NCI-H146 (cell line): Measurements from ENCODE around the gene ACO2.

Source experiments
- DNase-seq: peaks from one replicate; lab custom pipeline; 2025; lab: John Stamatoyannopoulos, UW

Gene ACO2

DNA sequence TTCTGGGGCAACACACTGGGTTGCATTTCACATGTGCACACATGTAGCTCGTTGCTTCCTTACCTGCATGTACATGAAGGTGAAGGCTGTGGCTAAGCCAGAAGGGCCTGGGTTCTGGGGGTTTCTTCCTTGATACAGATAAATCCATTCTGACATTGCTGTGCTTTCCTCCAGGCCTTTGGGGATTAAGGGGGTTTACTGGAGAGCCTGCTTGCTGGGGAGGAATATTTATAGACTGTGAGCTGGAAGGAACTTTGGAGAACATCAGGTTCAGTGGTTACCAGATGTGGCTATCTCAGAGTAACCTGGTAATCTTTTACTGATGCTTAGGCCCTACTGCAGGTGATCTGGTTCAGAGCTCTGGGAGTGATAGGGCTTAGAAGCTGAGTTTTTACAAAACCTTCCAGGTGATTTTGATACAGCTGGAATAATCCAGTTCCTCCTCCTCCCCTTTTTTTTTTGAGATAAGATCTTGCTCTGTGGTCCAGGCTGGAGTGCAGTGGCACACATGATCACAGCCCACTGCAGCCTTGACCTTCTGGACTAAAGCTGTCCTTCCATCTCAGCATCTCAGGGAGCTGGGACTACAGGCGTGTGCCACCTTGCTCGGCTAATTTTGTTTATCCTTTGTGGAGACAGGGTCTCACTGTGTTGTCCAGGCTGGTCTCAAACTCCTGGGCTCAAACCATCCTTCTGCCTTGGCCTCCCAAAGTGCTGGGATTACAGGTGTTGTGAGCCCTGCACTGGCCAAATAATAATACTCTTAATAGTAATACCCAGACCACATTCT, 19.9 kb downstream of the ACO2 start:
- DNase-seq = no peak

GRCh38 chr22:41491374-41492100, 22.6 kb downstream of the ACO2 start:
- DNase-seq = no peak

- no peak for DNase-seq
Measured at GRCh38 chr22:41498303-41498835, 29.5 kb downstream of the ACO2 start.

DNA sequence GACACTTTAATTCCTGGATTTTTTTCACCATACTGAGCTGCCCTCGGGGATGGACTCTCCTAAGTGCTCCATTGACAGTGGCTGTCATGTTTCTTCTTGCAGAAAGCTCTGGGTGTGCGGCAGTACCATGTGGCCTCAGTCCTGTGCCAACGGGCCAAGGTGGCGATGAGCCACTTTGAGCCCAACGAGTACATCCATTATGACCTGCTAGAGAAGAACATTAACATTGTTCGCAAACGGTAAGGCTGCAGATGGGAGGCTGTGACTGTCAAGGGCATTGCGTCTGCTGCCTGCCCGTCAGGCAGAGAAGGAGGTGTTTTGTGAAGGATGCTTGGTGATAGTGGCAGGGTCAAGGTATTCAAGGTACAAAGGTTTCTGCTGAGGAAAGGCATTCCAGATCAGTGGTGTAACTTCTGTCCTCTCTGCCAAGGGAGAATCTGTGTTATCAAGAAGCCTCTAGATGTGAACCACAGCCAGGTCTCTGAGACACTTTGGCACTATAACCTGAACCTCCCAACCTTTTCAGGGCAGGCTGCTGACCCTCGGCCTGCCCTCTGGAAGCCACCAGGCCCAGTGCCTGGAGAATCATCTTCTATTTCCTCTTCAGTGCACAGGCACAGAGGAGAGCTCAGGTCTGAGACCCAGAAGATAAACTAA, 30.8 kb downstream of the ACO2 start:
- DNase-seq = no peak

DNA sequence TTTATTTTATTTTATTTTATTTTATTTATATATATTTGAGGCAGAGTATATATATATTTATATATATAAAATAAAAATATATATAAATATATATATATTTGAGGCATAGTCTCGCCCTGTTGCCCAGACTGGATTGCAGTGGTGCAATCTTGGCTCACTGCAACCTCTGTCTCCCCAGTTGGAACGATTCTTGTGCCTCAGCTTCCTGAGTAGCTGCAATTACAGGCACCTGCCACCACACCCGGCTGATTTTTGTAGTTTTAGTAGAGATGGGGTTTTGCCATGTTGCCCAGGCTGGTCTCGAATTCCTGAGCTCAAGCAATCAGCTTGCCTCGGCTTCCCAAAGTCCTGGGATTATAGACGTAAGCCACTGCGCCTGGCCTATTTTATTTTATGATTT, 31.4 kb downstream of the ACO2 start:
- DNase-seq = no peak

DNA sequence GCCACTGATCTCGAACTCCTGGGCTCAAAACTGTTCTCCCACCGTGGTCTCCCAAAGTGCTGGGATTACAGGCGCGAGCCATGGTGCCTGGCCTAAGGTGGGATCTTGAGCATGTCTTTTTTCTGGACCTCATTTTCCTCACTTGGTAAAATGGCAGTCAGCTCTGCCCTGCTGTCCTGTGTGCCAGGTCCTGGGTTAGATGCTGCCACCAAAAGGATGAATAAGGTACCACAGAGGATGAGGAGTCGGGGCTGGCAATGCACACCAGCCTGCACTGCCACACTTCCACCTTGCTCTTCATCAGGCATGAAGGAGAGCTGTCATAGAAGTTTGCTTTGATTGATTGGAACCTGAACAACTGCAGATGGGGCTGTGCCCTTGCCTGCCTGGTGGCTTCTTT, 32.3 kb downstream of the ACO2 start:
- no peak for DNase-seq

- no peak for DNase-seq
Measured at GRCh38 chr22:41504397-41504796, 35.5 kb downstream of the ACO2 start.

DNA sequence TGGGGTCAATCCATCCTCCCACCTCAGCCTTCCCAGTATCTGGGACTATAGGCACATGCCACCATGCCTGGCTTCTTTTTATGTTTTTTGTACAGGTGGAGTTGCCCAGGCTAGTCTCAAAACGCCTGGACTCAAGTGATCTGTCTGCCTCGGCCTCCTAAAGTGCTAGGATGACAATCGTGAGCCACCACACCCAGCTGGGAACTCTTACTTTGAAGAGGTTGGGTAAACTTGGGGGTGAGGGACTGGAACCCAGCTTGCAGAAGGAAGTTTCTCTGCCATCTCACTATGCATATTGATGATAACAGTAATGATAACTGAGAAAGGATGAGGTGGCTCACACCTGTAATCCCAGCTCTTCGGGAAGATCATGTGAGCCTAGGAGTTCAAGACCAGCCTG, 35.9 kb downstream of the ACO2 start:
- DNase-seq = no peak

- DNase-seq = no peak
Measured at GRCh38 chr22:41505511-41506220, 36.7 kb downstream of the ACO2 start.

GRCh38 chr22:41507330-41508063, 38.6 kb downstream of the ACO2 start:
- DNase-seq = no peak

DNA sequence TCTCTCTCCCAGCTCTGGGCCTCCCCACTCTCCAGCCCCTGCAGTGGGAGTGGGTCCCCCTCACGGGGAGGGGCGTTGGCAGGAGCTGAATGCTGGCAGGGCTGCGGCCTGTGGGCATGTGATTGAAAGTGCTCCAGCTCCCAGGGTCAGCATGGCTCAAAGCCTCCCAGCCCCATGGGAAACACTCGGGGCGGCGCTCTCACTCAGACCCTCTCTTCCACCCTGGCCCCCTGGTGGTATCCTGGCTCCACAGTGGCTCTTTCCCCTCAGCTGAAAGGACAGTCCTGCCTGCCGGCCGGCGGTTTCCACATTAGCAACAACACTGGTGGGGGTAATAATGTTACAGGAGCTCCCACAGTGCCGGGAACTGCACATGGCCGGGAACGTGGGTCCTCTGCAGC, 39.9 kb downstream of the ACO2 start:
- no peak for DNase-seq

- DNase-seq = peak; percentile 49
Measured at GRCh38 chr22:41511521-41511968, 42.6 kb downstream of the ACO2 start.

- DNase-seq = no peak
Measured at GRCh38 chr22:41512421-41513194, 43.7 kb downstream of the ACO2 start.

DNA sequence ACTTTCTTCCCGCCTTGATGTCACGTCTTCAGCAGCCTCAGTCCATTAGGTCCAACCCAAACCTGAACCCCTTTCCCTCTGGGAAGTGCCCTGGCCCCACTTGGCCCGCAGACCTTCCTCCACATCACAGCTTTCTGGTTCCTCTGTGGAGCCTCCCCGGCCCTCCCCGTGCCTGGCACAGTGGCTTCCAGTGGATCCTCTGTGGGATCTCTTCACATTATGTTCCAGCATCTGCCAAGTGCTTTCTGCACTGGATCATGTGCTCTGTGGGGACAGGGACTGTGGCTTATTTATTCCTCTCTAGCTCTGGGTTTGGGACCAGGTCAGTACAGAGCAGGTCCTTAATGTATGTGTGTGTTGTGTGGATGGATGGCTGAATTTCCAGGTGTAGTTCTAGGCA, 44.5 kb downstream of the ACO2 start:
- DNase-seq = no peak

DNA sequence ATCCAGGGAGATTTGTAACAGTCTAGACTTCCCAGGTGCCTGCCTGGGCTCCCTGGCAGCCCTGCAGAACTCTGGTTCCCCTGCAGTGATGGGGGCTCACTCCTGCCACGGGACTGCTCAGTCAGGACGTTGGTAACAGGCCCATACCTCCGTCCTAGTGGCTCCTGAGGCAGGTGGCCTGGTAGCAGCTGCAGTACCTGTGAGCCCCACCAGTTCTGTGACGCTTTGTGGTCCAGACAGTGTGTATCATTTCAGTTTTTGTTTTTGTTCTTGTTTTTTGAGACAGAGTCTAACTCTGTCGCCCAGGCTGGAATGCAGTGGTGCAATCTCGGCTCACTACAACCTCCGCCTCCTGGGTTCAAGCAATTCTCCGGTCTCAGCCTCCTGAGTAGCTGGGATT, 47.5 kb downstream of the ACO2 start:
- DNase-seq = no peak

GRCh38 chr22:41517172-41518047, 48.5 kb downstream of the ACO2 start:
- DNase-seq = peak; percentile 23

GRCh38 chr22:41518048-41518347, 49.1 kb downstream of the ACO2 start:
- no peak for DNase-seq

GRCh38 chr22:41521126-41521525, 52.2 kb downstream of the ACO2 start:
- DNase-seq = no peak

- DNase-seq = no peak
Measured at GRCh38 chr22:41522813-41523212, 53.9 kb downstream of the ACO2 start.
